ENCODE results near the gene TRAF4.
"Not testable (repeated sequence)": the region's sequence is repeated elsewhere in the genome, so short reads cannot be mapped to it uniquely, and the experiment has no call there.

The TRAF4 gene

GRCh38 chr17:28734712-28735241 lies 9.0 kb upstream of the TRAF4 start:
- DNase-seq: no peak

DNA sequence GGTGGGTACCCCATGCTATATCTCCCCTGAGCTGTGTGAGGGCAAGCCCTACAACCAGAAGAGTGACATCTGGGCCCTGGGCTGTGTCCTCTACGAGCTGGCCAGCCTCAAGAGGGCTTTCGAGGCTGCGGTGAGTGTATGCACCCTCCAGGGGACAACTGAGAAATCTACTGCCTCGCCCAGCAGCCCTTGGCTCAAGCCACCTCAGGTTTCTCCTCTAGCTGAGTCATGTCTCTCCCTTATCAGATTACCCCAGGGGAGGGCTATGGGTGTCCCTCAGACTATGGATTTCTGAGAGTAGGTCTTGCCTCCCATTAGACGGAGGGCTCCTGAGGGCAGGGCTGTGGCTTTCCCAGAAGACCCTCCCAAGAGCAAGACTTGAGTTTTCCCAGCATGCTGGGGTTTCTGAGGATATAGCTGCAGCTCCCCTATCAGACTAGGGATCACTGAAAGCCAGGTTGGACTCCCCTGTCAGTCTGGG lies 8.5 kb upstream of the TRAF4 start:
- no peak for DNase-seq

GRCh38 chr17:28735913-28736769 lies 7.7 kb upstream of the TRAF4 start:
- not testable (repeated sequence) for DNase-seq

GRCh38 chr17:28737316-28737715 lies 6.5 kb upstream of the TRAF4 start:
- DNase-seq: no peak

DNA sequence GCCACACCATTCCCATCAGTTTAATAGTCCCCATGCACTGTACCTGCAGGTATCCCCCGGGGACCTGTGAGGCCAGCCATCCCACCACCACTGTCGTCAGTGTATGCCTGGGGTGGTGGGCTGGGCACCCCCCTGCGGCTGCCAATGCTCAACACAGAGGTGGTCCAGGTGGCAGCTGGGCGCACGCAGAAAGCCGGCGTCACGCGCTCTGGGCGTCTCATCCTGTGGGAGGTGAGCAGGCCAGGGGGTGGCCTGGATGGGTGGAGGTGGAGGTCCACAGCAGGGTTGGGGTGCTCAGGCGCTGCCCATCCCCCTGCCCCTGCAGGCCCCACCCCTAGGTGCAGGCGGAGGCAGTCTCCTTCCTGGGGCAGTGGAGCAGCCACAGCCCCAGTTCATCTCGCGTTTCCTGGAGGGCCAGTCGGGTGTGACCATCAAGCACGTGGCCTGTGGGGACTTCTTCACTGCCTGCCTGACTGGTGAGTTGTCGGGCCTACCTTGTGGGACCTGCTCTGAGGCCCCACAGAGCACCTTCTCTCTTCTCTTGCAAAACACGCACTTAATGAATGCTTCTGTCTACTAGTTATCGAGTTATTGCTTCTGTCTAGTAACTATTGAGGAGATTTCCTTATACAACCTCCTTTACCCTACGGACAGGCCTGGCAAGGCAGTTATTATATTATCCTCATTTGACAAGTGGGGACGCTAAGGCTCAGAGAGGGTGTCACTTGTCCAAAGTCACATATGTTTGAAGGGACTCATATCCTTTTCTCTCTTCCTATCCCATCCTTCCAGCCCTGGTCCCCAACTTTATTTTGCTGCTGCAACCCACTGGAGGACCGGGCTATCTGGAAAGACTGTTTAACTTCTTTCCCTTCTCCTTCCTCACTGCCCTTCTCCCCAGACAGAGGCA lies 5.8 kb upstream of the TRAF4 start:
- no peak for DNase-seq

- DNase-seq: no peak
Observed at GRCh38 chr17:28738680-28739384, 5.0 kb upstream of the TRAF4 start.

GRCh38 chr17:28740406-28741357 lies 3.1 kb upstream of the TRAF4 start:
- DNase-seq: no peak

DNA sequence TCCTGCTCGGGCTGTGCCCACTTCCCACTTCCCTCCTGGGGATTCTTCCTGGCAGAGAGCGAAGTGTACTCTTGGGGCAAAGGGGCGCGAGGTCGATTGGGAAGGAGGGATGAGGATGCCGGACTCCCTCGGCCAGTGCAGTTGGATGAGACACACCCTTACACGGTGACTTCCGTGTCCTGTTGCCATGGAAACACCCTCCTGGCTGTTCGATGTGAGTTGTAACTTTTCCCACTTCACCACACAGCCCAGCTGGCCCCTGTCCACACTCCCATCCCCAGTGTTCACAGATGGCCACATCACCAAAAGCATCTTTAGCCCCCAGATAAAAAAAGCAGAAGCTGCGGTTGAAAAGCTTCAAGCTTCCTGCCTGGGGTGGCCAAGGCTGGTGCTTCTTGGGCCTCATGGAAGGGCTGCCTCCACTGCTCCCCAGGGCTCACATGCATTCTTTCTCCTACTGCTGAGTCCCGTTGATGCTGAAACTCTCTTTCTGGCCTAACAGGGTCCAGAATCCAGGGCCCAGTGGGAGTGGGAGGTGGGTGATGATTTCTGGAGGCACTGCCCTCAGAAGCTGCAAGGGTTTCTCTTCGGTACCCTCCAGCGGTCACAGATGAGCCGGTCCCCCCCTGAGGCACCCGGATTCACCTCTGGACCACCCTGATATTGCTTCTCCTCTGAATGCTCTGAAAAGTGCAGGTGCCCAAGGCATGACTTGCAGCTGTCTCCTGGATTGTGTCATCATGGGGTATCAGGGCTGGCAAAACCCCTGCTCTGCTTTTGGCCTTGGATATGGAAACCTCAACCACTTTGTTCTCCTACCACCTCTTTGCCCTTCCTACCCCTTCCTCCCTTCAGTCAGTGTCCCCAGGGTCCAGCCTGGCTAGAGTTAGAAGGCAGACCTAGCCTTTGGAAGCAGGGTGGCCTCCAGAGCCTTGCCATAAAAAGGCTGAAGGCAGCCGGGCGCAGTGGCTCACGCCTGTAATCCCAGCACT lies 2.2 kb upstream of the TRAF4 start:
- peak; percentile 93 to 97 for DNase-seq

- peak in 1 of 2 experiments; percentile 25 for DNase-seq
Observed at GRCh38 chr17:28744104-28744971, 527 bp downstream of the TRAF4 start.

DNA sequence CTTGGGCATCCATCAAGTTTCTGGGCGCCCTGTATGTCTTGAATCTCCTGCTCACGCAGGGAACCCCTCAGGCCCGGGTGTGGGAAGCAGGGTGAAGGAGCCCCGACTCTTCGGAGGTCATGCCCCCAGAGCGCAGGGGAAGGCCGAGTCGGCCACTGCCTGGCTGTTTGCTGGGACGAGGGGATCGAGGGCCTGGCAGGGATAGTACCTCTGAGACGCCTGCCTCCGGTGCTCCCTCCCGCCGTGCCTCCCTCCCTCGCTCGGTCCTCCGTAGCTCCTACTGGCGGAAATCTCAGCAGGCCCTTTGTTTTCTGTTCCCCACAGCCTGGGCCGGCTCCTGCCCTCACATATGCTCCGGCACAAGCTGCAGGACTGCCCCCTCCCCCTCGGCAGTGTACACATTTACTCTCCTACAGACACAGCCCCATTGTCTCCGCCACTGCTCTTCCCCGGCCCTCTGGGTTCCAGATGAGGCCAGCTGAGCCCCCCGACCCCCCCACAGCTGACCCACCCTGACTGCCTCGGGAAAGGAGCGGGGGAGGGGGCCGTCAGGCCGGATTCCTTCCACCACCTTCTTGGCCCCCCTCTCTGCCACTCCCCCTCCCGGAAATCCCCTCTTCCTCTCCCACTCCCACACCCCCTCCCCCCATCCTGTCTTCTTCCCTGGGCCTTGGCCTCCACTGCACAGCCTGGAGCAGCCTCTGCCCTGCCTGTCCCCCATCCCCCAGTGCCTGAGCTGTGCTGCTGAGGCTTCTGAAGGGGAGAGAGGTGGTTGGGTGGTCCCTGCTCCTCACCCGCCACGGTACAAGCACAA lies 1.4 kb downstream of the TRAF4 start:
- no peak for DNase-seq

DNA sequence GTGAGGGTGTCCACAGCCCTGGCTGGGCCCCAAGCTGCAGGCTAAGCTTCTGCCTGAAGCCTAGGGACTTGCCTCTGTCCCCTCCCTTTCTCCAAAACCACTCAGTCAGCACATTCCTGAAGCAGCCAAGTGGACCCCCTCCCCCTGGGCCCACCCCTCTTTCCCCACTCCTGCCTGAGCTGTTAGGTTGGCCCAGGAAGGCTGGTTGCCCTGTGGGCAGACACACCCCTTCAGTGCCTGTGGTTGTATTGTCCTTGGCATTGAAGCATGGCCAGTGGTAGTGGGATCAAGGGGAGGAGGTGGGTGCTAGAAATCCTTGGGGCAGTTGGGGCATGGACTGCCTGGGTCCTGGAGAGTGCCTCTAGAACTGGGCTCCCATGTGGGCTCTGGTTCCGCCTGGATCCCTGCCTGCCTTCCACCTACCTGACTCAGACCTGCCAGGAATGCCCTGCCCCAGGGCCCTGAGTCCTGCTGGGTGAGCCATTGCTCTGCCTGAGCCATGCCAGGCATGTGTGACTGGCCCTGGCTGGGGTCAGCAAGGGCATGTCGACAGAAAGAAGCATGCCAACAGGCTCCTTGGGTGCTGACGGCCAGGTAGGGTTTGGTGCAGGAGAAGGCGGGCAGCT lies 2.1 kb downstream of the TRAF4 start:
- DNase-seq: no peak

DNA sequence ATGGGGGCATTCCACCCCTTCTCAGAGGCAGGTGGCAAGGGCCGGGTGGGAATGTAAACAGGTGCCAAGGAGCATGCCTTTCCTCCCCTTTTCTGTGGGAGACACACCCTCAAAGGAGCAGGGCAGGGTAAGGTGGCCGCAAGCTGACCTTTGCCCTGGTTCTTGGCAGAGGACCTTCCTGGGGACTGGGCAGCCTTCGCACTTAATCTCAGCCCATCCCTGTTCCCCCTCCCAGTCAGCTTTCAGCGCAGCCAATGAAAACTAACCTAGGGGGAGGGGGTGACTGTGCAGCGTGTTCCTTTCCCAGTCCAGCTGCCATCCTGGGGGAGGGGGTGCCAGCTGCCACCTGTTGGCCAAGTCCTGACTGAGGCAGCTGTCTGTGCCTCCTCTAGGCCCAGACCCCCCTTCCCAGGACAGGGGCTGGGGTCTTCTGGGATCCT lies 2.8 kb downstream of the TRAF4 start:
- DNase-seq: no peak

DNA sequence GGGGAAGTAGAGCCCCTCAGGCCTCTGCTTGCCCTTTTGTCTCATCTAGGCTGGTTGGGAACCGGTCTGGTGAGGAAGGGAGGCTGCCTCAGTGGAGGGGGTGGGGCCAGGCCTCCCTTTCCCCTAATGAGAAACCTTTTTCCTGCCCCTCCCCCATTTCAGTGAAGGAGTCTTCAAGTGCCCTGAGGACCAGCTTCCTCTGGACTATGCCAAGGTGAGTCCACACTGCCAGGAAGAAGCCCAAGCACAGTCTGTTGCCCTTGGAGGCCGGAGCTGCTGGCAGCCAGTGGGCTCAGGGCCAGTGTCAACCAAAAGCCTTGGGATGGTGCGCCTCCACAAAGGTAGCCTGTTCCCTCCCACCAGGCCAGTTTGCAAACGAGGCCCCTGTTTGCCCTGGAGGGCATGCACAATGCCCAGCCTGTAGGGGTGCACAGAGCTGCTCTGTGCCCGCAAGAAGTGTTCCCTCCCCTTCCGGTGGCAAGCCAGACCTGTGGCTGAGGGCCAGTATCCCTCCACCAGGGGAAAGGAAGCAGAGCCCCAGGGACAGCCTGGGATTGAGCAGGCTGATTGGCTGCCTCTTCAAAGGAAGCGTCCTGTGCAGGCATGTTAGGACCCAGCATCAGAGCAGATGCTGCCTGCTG lies 3.4 kb downstream of the TRAF4 start:
- DNase-seq: no peak

DNA sequence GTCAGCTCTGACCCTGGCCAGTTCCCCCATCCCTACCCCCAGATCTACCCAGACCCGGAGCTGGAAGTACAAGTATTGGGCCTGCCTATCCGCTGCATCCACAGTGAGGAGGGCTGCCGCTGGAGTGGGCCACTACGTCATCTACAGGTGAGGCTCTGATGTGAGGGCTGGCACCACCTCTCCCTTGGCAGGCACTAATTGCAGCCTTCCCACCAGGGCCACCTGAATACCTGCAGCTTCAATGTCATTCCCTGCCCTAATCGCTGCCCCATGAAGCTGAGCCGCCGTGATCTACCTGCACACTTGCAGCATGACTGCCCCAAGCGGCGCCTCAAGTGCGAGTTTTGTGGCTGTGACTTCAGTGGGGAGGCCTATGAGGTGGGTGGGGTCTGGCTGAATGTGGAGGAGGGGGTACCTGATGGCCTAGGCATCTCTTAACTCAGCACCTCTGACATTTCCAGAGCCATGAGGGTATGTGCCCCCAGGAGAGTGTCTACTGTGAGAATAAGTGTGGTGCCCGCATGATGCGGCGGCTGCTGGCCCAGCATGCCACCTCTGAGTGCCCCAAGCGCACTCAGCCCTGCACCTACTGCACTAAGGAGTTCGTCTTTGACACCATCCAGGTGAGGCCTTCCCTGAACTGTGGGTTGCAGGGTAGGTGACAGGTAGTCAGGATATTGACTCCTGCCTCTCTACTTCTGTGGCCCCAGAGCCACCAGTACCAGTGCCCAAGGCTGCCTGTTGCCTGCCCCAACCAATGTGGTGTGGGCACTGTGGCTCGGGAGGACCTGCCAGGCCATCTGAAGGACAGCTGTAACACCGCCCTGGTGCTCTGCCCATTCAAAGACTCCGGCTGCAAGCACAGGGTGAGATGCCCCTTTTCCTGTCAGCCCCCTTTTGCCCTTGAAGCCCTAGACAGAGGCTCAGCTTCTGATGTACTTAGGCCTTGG lies 4.3 kb downstream of the TRAF4 start:
- DNase-seq: no peak

DNA sequence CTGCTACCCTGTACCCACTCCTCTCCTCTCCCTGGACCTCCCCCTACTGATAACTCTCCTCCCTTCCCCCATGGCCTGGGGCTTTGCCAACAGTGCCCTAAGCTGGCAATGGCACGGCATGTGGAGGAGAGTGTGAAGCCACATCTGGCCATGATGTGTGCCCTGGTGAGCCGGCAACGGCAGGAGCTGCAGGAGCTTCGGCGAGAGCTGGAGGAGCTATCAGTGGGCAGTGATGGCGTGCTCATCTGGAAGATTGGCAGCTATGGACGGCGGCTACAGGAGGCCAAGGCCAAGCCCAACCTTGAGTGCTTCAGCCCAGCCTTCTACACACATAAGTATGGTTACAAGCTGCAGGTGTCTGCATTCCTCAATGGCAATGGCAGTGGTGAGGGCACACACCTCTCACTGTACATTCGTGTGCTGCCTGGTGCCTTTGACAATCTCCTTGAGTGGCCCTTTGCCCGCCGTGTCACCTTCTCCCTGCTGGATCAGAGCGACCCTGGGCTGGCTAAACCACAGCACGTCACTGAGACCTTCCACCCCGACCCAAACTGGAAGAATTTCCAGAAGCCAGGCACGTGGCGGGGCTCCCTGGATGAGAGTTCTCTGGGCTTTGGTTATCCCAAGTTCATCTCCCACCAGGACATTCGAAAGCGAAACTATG lies 5.2 kb downstream of the TRAF4 start:
- no peak for DNase-seq
